NCI-H2107 treated with DMSO at 0.1 percent for 48 hours (cell line): ENCODE data around the gene HLA-DOB.
"Not testable (repeated sequence)": the region's sequence is repeated elsewhere in the genome, so short reads cannot be mapped to it uniquely, and the experiment has no call there.

Source experiments
- DNase-seq: peaks from one replicate; lab custom pipeline; 2025; ENCODE audit not compliant: unreplicated experiment; lab: John Stamatoyannopoulos, UW

Gene HLA-DOB

DNA sequence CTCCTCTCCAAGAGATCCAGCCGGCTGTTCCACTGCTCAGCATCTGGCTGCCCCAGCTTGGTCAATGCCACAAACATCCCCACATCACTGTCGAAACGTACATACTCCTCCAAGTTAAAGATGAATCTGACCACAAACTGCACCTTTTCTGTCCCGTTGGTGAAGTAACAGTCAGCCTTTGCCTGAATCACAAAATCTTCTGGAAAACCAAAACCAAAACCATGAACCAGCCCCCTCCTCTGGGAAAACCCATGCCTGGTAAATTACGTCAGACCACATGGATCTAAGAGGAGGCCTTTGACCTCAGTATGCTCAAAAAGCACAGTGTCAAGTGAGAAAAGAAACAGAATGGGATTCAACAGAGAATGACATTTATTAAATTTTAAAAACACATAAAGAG, 1.7 kb downstream of the HLA-DOB start:
- no peak for DNase-seq

DNA sequence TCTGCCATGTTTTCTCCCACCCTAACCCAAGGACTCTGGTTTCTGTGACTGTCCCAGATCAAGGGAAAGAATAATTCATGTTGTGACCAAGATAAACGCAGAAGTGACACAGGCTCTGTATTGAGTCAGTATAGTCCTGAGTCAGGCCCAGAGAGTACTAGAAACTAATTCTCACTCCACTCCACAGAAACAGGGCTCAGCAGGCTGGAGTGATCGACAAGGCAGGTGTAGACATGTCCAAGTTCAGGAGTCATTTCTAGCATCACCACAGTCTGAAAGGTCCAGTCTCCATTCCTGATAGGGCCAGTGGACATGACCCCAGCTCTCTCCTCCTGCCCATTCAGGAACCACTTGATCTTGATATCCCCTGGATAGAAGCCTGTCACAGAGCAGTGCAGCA, 2.7 kb downstream of the HLA-DOB start:
- DNase-seq, result no peak

DNA sequence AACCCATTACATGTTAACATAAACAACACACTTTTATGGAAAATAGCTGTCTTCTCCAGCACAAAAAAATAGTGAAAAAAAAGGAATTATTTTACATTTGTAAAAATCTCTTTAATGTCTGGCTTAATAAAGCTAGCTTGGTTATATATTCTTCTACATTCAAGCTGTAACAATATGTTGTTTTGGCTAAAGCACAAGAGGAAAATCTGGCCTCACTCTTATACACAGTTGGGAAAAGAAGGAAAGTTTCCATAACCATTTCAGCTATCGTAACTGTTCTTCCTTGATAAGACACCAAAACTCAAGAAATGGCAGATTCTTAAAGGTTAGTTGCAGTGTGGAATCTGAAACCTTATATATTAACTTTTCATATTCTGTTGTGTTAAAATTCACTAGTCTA, 7.6 kb downstream of the HLA-DOB start:
- no peak for DNase-seq

DNA sequence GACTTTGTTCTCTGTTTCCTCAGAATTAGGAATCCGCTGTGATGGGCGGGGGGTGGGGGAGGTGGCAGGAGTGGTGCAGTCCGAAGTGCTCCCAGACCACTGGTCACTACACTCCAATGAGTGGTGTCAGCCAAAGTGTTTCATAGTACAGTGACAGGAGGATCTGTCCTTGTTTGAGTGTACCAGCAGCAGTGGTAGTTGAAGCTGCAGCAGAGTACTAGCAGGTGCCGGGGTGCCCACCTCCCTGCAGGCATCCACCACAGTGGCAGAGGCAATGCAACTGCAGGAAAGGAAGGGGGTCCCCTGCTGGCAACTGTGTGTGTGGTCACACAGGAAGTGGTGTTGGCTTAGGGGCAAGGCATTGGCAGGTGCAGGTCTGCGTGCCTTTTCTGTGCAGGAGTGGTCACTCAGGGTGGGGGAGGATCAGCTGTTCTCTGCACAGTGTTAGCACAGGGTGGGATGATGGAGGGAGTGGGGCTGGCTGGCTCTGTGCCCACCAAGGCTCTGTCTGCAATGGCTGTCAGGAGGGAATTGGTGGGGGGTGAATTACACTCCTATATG, 9.7 kb downstream of the HLA-DOB start:
- no peak for DNase-seq

DNA sequence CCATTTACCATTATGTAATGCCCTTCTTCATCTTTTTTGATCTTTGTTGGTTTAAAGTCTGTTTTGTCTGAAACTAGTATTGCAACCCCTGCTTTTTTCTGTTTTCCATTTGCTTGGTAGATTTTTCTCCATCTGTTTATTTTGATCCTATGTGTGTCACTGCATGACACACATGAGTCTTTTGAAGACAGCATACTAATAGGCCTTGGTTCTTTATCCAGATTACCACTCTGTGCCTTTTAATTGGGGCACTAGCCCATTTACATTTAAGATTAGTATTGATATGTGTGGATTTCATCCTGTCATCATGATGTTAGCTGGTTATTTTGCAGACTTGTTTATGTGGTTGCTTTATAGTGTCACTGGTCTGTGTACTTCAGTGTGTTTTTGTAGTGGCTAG, 11.4 kb downstream of the HLA-DOB start:
- DNase-seq, result not testable (repeated sequence)

DNA sequence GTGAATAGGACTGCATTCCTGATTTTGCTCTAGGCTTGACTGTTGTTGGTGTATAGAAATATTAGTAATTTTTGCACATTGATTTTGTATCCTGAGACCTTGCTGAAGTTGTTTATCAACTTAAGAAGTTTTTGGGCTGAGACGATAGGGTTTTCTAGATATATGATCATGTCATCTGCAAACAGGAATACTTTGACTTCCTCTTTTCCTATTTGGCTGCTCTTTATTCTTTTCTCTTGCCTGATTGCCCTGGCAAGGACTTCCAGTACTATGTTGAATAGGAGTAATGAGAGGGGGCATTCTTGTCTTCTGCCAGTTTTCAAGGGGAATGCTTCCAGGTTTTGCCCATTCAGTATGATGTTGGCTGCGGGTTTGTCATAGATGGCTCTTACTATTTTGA, 13.4 kb downstream of the HLA-DOB start:
- no peak for DNase-seq

DNA sequence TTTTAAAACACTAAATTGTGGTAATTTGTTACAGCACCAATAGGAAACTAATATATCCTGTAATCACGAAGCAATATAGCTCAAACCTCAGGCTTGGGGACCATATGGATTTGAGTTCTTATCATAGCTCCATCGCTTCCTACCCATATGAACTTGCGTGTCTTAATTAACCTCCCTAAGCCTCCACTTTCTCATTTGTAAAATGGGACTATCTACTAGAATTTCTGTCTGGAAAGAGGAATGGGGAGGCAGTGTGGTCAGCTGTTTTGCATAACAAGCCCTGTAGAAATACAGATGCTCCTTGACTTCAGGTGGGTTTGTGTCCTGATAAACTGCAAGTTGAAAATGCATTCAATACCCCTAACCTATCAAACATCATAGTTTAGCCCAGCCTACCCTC, 17.1 kb downstream of the HLA-DOB start:
- no peak for DNase-seq

DNA sequence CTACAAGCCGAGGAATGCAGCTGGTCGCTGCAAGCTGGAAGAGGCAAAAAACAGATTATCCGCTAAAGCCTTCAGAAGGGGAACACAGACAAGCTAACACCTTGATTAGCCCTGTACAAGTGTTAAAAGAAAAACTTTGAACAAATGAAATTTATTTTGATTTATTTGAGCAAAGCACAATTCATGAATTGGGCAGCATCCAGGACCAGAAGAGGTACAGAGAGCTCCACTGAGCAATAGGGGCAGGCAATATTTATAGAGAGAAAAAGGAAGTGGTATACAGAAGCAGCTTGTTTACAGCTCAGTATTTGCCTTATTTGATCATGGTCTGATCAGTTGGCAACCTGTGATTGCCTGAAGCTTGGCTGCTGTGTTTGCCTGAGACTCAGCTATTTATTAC, 17.6 kb downstream of the HLA-DOB start:
- DNase-seq, result no peak

DNA sequence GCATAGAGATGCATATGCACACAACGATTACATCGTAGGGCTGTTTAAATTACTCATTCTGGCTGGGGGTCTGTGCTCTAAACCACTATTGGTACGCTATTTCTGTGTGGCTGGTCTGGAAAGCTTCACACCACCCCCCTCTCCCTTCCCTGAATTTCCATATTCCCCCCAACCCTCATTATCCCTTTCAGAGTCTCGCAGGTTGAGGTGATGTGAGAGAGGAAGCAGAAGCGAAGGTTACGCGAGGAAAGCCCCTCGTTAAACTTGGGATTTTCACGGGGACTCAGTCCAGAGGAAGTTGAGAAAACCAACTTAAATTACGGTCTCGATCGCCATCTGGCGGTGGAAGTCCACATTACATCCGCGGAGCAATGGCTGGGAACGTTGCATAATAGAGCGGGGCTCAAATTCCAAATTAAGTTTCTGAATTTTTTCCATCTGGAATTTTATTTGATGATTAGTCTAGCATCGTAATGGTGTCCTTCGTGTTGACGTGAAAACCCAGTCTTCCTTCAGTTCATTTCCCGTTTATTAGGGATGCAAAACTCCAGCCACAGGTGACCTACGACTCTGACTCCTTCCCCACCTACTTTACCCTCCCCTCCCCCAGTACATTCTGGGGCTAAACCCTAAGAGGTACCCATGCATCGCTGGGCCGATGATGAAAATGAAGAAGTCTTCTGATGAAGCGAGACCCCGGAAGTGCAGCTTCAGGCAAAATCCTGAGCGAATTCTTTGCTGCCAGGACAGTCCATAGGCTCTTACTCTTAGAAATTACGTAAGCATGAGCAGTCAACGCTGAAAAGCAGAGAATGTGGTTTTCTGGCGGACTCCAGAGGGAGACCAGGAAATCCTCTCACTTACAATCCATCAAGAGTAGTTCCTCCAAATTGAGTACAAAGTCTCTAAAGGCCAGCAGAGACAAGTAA, 19.7 kb downstream of the HLA-DOB start:
- DNase-seq, result no peak

DNA sequence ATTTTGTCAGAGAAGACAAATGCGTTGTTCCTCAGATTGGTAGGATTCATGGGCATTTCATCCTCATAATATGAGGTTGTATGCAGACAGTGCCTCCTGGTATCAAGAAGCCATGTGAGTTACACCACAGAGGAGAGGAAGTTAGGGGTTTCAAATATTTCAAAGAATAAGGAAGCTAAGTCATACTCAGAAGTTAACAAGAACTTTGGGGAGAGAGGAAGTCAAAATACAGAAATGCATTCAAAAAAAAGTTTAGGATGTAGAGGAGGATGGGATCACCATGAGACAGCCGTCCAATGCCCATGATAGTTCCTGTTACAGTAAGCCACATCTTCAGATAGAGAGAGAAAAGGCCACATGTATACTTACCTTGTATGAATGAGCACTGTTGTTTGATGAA, 22.3 kb downstream of the HLA-DOB start:
- DNase-seq, result no peak

DNA sequence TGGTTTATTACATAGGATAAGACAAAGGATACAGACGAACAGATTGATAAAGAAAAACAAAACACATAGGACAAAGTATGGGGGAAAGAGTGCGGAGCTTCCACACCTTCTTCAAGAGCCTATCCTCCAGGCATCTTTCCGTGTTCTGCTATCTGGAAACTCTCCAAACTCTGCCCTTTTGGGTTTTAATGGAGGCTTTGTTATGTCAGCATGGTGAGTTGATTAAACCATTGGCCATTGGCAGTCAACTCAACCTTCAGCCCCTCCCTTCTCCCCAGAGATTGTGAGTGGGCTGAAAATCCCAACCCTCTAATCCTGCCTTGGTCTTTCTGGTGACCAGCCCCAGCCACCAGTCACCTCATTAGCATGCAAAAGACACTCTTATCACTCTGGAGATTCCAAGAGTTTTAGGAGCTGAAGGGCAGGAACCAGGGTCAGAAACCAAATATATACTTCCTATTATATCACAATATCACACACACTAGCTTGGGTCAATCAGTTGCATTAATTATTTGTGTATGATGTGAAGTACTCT, 23.8 kb downstream of the HLA-DOB start:
- DNase-seq, result no peak

DNA sequence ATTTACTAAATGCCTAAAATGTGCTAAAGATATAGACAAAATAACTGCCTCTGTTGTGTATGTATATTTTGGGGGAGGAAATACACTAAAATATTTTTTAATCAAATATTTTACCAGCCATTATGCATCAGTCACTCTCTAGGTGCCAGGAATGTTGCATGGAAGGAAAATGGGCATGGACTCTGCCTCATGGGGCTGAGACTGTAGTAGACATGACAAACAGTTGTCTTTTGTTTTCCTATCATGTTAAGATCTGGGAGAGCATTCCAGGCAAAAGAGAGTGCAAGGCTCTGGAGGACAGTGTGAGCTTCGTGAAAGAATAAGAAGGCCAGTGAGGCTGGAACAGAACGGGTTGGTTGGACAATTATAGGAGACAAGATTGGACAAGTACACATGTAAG, 26.5 kb downstream of the HLA-DOB start:
- no peak for DNase-seq

DNA sequence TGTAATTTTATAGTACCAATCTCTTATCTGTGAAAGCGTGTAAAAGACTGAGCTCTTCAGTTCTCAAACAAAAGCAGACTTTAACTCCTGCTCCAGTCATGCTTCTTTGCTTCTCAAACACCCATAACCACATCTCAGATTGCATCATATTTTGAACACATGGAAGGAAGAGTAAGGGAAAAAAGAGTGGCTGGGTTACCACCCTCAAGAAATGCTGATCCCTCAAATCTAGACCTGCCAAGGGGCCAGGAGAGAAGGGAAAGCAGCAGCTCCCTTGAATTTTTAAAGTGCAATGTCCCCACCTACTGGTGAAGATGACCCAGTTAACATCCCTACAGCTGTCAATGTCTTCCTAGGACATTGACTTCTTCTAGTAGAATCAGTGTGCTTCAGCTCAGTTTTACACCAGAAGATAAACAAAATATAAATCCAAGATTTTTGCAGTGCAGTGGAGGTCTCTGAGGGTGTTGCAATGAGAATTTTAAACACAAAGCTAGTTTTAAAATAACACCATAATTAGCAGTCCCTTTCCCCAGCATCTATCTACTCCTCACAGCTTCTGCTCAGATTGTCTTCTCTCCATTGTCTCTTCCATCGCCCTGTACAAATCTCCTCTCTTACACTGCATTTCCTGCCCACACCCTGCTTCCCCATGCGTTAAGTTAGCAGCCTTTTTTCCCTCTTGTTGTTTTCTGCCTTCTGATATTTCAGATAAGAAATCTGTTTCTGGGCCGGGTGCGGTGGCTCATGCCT, 30.8 kb downstream of the HLA-DOB start:
- peak; percentile 24 for DNase-seq

DNA sequence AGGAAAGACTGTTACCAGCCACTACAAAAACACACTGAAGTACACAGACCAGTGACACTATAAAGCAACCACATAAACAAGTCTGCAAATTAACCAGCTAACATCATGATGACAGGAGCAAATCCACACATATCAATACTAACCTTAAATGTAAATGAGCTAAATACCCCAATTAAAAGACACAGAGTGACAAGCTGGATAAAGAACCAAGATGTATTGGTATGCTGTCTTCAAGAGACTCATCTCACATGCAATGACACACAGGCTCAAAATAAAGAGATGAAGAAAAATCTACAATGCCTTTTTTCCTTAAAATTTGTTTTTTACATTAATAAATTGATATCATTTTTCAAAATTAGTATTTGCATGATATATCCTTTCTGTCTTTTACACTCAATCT, 33.9 kb downstream of the HLA-DOB start:
- DNase-seq, result not testable (repeated sequence)

DNA sequence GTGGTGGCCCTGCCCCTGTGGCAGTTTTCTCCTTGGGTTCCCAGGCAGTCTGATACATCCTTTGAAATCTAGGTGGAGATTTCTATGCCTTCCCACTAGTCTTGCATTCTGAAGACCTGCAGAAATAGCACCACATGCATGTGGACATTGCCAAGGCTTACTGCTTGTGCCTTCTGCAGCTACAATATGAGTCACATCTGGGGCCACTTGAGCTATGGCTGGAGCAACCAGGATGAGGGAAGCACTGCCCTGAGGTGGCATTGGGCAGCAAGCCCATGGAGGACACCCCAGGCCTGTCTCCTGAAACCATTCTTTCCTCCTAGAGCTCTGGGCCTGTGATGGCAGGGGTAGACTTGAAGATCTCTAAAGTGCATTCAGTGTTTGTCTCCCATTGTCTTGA, 37.8 kb downstream of the HLA-DOB start:
- no peak for DNase-seq

DNA sequence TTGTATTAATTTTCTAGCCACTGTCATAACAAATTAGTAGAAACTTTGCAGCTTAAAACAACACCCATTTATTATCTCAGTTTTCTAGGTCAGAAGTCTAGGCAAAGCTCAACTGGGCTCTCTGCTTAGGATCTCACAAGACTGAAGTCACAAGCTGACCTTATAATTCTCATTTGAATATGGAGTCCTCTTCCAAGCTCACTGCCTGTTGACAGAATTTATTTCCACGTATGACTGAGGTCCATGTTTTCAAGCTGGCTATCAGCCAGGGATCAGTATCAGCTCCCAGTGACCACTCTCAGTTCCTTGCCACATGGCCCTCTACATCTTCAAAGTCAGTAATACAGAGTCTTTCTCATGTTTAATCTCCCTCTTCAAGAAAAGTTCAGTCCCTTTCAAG, 41.7 kb downstream of the HLA-DOB start:
- no peak for DNase-seq

DNA sequence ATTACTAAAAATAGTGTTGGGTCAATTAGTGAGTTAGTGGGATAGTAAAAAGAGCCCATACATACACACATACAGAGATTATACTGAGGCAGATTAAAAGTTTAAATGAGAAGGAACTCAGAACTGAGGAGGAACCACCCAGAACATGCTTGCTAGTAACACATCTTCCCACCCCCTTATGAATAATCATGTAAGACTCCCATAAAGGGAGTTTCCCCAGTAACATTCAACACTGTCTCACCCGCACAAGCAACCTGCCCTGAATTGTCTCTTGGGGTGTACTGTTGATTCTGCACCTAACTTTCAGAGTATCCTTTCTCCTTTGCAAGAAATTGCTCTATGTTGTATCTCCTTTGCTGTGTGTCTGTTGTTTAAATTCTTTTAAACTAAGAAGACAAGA, 42.4 kb downstream of the HLA-DOB start:
- DNase-seq, result no peak

DNA sequence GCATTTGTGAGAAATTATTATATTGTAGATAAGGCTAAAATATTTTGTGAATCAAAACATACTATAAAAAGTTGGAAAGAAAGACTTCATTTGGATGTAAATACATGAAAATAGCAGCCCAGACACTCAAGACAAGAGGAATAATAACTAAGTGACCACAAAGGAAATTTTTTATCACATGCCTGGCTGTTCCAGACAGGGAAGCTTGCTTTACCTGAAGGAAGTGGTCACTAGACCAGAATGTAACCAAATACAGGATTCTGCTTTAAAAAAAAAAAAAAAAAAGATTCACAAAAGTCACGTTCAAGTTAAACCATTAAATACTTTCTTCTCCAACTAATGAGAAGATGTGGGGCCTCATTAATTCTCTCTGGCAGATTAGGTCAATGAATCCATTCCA, 44.1 kb downstream of the HLA-DOB start:
- no peak for DNase-seq

DNA sequence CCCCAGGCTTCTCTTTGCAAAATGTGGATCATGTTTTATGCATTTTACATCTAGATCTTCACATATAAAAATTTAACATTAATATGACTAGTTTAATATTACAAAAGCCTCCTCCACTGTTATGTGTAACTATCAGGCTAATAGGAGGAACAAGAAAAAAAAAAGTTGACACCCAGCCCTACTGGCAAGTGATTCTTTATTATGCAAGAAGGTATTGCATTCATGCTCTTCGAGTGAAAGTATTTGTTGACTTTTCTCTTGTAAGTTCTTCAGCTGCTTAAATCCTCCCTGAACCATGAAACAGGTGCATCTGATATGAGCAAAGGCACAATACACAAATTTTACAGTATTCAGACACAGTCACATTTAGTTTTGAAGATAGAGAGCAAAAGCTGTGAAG, 52.8 kb downstream of the HLA-DOB start:
- DNase-seq, result no peak

DNA sequence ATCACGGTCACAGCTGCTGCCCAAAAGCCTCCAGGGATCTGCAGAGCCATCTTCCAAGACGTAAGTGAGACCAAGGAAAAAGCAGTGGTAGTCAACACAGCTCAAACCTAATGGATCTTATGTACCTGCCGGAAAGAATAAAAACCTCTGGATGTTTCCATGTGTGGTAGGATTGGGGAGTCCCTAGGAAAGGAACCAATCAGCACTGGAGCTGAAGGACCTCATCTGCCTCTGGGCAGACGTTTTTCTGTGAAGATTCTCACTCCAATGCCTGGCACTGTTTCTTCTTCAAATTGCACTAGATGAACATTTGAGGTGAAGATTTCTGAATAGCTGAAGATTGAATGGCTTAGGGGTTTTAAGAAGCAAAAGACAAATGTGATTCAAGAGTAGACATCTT, 53.4 kb downstream of the HLA-DOB start, which contains the start of gene HLA-DQB2:
TSS of gene HLA-DQB2 (minus strand) at position 112 of the 400 bp plus-strand sequence. CDS start at position 50, 62 bp downstream.
- DNase-seq, result no peak
